Measurements from ENCODE around the gene CHST3.

Gene CHST3

GRCh38 chr10:72062382-72062781, 98.2 kb downstream of the CHST3 start:
- H3K9me3 ChIP-seq (ENCODE audit: severe bottlenecking) = no peaks in the 10 kb centered on the region

More at GRCh38 chr10:72062382-72062781, 98.2 kb downstream of the CHST3 start:
- H3K27ac ChIP-seq = no peak overlapping the region
- no peak for TF ChIP-seq CTCF (IDR thresholded peaks at IDR 0.05; ENCODE audit: low read depth, low read length)
- peaks cover 5% of the 10 kb centered on the region; the same call in 1 of the 2 replicates for H3K36me3 ChIP-seq
- H3K4me3 ChIP-seq (ENCODE audit: low read depth, low read length) = no peak overlapping the region
- H3K27me3 ChIP-seq (ENCODE audit: insufficient read depth, low read depth, severe bottlenecking) = no peaks in the 10 kb centered on the region
- DNase-seq = no peak

Measured in WERI-Rb-1 (cell line).